ENCODE results near the gene HSPA12B.

HSPA12B gene

DNA sequence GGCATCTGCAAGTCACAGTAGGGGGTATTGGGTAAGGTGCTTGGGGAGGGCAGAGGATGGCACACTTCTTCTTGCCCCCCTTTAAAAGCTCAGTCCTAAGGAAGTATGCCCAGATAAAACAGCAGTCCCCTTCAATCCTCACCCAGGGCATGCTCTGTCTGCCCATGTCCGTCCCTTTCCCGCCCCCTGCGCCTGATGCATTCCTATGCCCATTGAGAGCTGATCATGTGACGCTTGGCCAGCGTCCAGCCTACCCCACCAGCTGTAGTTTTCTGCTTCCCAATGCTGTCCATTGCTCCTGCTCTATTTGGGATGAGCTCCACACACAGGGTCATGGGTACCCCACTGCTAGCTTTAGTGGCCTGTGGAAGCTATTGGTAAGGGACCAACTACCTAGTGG, 28.4 kb upstream of the HSPA12B start:
- no peaks in the 10 kb centered on the region for H3K36me3 ChIP-seq (ENCODE audit: control insufficient read depth in 2 of 2, insufficient read depth in 1 of 2, low read length in 2 of 2)
- POLR2A ChIA-PET = no interaction called here
- no peak overlapping the region for H3K4me3 ChIP-seq (ENCODE audit: low read depth, low read length)
- no peaks in the 10 kb centered on the region for H3K4me1 ChIP-seq (ENCODE audit: control insufficient read depth, insufficient read depth, low read length)
- TF ChIP-seq ZNF610 (tag by site-specific recombination; IDR thresholded peaks at IDR 0.05; ENCODE audit: borderline replicate concordance) (no peak), ZNF560 (tag by site-specific recombination; IDR thresholded peaks at IDR 0.05; ENCODE audit: borderline replicate concordance) (no peak), ZFHX2 (tag by site-specific recombination; conservative IDR thresholded peaks at IDR 0.05) (no peak), ZNF23 (tag by site-specific recombination; IDR thresholded peaks at IDR 0.05; ENCODE audit: borderline replicate concordance) (no peak), GLI2 (tag by site-specific recombination; IDR thresholded peaks at IDR 0.05; ENCODE audit: borderline replicate concordance, low read depth) (no peak), ZNF24 (tag by site-specific recombination; IDR thresholded peaks at IDR 0.05) (no peak), ZSCAN16 (tag by site-specific recombination; IDR thresholded peaks at IDR 0.05) (no peak), EGR2 (tag by site-specific recombination; IDR thresholded peaks at IDR 0.05; ENCODE audit: low read depth) (no peak), SP7 (tag by site-specific recombination; IDR thresholded peaks at IDR 0.05) (no peak), SP2 (tag by site-specific recombination; IDR thresholded peaks at IDR 0.05) (no peak), ZNF747 (tag by site-specific recombination; IDR thresholded peaks at IDR 0.05) (no peak)
- TF ChIP-seq, protein P1, sequence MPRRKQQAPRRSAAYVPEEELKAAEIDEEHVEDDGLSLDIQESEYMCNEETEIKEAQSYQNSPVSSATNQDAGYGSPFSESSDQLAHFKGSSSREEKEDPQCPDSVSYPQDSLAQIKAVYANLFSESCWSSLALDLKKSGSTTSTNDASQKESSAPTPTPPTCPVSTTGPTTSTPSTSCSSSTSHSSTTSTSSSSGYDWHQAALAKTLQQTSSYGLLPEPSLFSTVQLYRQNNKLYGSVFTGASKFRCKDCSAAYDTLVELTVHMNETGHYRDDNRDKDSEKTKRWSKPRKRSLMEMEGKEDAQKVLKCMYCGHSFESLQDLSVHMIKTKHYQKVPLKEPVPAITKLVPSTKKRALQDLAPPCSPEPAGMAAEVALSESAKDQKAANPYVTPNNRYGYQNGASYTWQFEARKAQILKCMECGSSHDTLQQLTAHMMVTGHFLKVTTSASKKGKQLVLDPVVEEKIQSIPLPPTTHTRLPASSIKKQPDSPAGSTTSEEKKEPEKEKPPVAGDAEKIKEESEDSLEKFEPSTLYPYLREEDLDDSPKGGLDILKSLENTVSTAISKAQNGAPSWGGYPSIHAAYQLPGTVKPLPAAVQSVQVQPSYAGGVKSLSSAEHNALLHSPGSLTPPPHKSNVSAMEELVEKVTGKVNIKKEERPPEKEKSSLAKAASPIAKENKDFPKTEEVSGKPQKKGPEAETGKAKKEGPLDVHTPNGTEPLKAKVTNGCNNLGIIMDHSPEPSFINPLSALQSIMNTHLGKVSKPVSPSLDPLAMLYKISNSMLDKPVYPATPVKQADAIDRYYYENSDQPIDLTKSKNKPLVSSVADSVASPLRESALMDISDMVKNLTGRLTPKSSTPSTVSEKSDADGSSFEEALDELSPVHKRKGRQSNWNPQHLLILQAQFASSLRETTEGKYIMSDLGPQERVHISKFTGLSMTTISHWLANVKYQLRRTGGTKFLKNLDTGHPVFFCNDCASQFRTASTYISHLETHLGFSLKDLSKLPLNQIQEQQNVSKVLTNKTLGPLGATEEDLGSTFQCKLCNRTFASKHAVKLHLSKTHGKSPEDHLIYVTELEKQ (tag by site-specific recombination; IDR thresholded peaks at IDR 0.05; ENCODE audit: borderline replicate concordance) = no peak
- TF ChIP-seq, protein P2, sequence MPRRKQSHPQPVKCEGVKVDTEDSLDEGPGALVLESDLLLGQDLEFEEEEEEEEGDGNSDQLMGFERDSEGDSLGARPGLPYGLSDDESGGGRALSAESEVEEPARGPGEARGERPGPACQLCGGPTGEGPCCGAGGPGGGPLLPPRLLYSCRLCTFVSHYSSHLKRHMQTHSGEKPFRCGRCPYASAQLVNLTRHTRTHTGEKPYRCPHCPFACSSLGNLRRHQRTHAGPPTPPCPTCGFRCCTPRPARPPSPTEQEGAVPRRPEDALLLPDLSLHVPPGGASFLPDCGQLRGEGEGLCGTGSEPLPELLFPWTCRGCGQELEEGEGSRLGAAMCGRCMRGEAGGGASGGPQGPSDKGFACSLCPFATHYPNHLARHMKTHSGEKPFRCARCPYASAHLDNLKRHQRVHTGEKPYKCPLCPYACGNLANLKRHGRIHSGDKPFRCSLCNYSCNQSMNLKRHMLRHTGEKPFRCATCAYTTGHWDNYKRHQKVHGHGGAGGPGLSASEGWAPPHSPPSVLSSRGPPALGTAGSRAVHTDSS (tag by site-specific recombination; IDR thresholded peaks at IDR 0.05) = no peak
- TF ChIP-seq, protein P3, sequence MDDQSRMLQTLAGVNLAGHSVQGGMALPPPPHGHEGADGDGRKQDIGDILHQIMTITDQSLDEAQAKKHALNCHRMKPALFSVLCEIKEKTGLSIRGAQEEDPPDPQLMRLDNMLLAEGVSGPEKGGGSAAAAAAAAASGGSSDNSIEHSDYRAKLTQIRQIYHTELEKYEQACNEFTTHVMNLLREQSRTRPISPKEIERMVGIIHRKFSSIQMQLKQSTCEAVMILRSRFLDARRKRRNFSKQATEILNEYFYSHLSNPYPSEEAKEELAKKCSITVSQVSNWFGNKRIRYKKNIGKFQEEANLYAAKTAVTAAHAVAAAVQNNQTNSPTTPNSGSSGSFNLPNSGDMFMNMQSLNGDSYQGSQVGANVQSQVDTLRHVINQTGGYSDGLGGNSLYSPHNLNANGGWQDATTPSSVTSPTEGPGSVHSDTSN (CRISPR knock-in tag; IDR thresholded peaks at IDR 0.05) = no peak
- TF ChIP-seq, protein P4, sequence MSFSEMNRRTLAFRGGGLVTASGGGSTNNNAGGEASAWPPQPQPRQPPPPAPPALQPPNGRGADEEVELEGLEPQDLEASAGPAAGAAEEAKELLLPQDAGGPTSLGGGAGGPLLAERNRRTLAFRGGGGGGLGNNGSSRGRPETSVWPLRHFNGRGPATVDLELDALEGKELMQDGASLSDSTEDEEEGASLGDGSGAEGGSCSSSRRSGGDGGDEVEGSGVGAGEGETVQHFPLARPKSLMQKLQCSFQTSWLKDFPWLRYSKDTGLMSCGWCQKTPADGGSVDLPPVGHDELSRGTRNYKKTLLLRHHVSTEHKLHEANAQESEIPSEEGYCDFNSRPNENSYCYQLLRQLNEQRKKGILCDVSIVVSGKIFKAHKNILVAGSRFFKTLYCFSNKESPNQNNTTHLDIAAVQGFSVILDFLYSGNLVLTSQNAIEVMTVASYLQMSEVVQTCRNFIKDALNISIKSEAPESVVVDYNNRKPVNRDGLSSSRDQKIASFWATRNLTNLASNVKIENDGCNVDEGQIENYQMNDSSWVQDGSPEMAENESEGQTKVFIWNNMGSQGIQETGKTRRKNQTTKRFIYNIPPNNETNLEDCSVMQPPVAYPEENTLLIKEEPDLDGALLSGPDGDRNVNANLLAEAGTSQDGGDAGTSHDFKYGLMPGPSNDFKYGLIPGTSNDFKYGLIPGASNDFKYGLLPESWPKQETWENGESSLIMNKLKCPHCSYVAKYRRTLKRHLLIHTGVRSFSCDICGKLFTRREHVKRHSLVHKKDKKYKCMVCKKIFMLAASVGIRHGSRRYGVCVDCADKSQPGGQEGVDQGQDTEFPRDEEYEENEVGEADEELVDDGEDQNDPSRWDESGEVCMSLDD (tag by site-specific recombination; IDR thresholded peaks at IDR 0.05) = no peak
- TF ChIP-seq, protein P5, sequence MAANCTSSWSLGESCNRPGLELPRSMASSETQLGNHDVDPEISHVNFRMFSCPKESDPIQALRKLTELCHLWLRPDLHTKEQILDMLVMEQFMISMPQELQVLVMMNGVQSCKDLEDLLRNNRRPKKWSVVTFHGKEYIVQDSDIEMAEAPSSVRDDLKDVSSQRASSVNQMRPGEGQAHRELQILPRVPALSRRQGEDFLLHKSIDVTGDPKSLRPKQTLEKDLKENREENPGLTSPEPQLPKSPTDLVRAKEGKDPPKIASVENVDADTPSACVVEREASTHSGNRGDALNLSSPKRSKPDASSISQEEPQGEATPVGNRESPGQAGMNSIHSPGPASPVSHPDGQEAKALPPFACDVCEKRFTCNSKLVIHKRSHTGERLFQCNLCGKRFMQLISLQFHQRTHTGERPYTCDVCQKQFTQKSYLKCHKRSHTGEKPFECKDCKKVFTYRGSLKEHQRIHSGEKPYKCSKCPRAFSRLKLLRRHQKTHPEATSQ (tag by site-specific recombination; IDR thresholded peaks at IDR 0.05) = no peak
- no peaks in the 10 kb centered on the region for H3K9me3 ChIP-seq (ENCODE audit: control insufficient read depth, insufficient read depth, low read depth, low read length)
- H3K27ac ChIP-seq (ENCODE audit: extremely low read depth, low read depth, low read length) = no peak overlapping the region
- CTCF ChIA-PET = interaction anchor here (0.6 to 1.3 kb wide), 4 partner anchors 9 to 229 kb away, joined by 3 to 8 read pairs (median 4); partner anchors contain the start of gene SIGLEC1
